ENCODE data around the gene PSMB7.

PSMB7 gene

GRCh38 chr9:124453586-124454191 is 38.4 kb upstream of the PSMB7 start:
- no peaks in the 10 kb centered on the region for H3K27me3 ChIP-seq
- no peak overlapping the region for H3K27ac ChIP-seq
- H3K9ac ChIP-seq, result no peak overlapping the region
- no peaks in the 10 kb centered on the region for H3K9me3 ChIP-seq
- H3K4me2 ChIP-seq, result no peak overlapping the region
- no peaks in the 10 kb centered on the region for H3K36me3 ChIP-seq
- TF ChIP-seq Cebpa-rat (IDR thresholded peaks at IDR 0.05), result no peak
- no peaks in the 10 kb centered on the region for H4K20me1 ChIP-seq
- H3K4me1 ChIP-seq, result no peaks in the 10 kb centered on the region
- no peak overlapping the region for H3K4me3 ChIP-seq

- no peaks in the 10 kb centered on the region for H4K20me1 ChIP-seq
- no peak overlapping the region for H3K4me2 ChIP-seq
- no peak overlapping the region for H3K4me3 ChIP-seq
- no peaks in the 10 kb centered on the region for H3K9me3 ChIP-seq
- H3K27ac ChIP-seq, result no peak overlapping the region
- TF ChIP-seq Cebpa-rat (IDR thresholded peaks at IDR 0.05), result no peak
- H3K9ac ChIP-seq, result no peak overlapping the region
- H3K27me3 ChIP-seq, result no peaks in the 10 kb centered on the region
- no peaks in the 10 kb centered on the region for H3K36me3 ChIP-seq
- H3K4me1 ChIP-seq, result no peaks in the 10 kb centered on the region
Observed at GRCh38 chr9:124452841-124453585, 37.8 kb upstream of the PSMB7 start.

- Histone ChIP-seq H3K36me3 (no peaks in the 10 kb centered on the region), H3K27me3 (no peaks in the 10 kb centered on the region), H3K9me3 (no peaks in the 10 kb centered on the region), H3K27ac (no peak overlapping the region), H4K20me1 (no peaks in the 10 kb centered on the region), H3K9ac (no peak overlapping the region), H3K4me1 (no peaks in the 10 kb centered on the region), H3K4me2 (no peak overlapping the region), H3K4me3 (no peak overlapping the region)
- TF ChIP-seq Cebpa-rat (IDR thresholded peaks at IDR 0.05), result no peak
Observed at GRCh38 chr9:124452326-124452725, 37.1 kb upstream of the PSMB7 start.

- H3K36me3 ChIP-seq, result no peaks in the 10 kb centered on the region
- no peak overlapping the region for H3K27ac ChIP-seq
- no peak overlapping the region for H3K4me3 ChIP-seq
- no peak for TF ChIP-seq Cebpa-rat (IDR thresholded peaks at IDR 0.05)
- H3K27me3 ChIP-seq, result no peaks in the 10 kb centered on the region
- no peaks in the 10 kb centered on the region for H4K20me1 ChIP-seq
- H3K4me2 ChIP-seq, result no peak overlapping the region
- no peak overlapping the region for H3K9ac ChIP-seq
- H3K4me1 ChIP-seq, result no peaks in the 10 kb centered on the region
- no peaks in the 10 kb centered on the region for H3K9me3 ChIP-seq
Observed at GRCh38 chr9:124450931-124451661, 35.9 kb upstream of the PSMB7 start.

GRCh38 chr9:124450241-124450924 is 35.1 kb upstream of the PSMB7 start, which contains the start of gene ADGRD2:
TSS of gene ADGRD2 (plus strand) at chr9:124450451. CDS start at chr9:124451667, 1,216 bp downstream.
- H3K4me1 ChIP-seq, result no peaks in the 10 kb centered on the region
- no peak for TF ChIP-seq Cebpa-rat (IDR thresholded peaks at IDR 0.05)
- H3K4me2 ChIP-seq, result no peak within 1 kb of the TSS
- no peak within 1 kb of the TSS for H3K4me3 ChIP-seq
- no peaks in the 10 kb centered on the region for H3K9me3 ChIP-seq
- H3K9ac ChIP-seq, result no peak within 1 kb of the TSS
- H3K36me3 ChIP-seq, result no peaks in the 10 kb centered on the region
- H4K20me1 ChIP-seq, result no peaks in the 10 kb centered on the region
- no peak within 1 kb of the TSS for H3K27ac ChIP-seq
- H3K27me3 ChIP-seq, result no peaks in the 10 kb centered on the region

- Histone ChIP-seq H3K9ac (no peak overlapping the region), H3K27me3 (no peaks in the 10 kb centered on the region), H3K27ac (no peak overlapping the region), H4K20me1 (no peaks in the 10 kb centered on the region), H3K9me3 (no peaks in the 10 kb centered on the region), H3K4me1 (no peaks in the 10 kb centered on the region), H3K36me3 (no peaks in the 10 kb centered on the region), H3K4me3 (no peak overlapping the region), H3K4me2 (no peak overlapping the region)
- no peak for TF ChIP-seq Cebpa-rat (IDR thresholded peaks at IDR 0.05)
Observed at GRCh38 chr9:124449381-124450151, 34.3 kb upstream of the PSMB7 start.

GRCh38 chr9:124448019-124448418 is 32.8 kb upstream of the PSMB7 start:
- H3K9me3 ChIP-seq, result no peaks in the 10 kb centered on the region
- no peak overlapping the region for H3K27ac ChIP-seq
- H3K27me3 ChIP-seq, result no peaks in the 10 kb centered on the region
- H3K4me2 ChIP-seq, result no peak overlapping the region
- H3K36me3 ChIP-seq, result no peaks in the 10 kb centered on the region
- no peaks in the 10 kb centered on the region for H4K20me1 ChIP-seq
- H3K4me1 ChIP-seq, result peaks cover 3% of the 10 kb centered on the region
- H3K9ac ChIP-seq, result no peak overlapping the region
- H3K4me3 ChIP-seq, result no peak overlapping the region
- no peak for TF ChIP-seq Cebpa-rat (IDR thresholded peaks at IDR 0.05)

GRCh38 chr9:124447297-124447661 is 32.0 kb upstream of the PSMB7 start:
- H3K27me3 ChIP-seq, result no peaks in the 10 kb centered on the region

GRCh38 chr9:124444166-124444565 is 28.9 kb upstream of the PSMB7 start:
- H4K20me1 ChIP-seq, result no peaks in the 10 kb centered on the region
- TF ChIP-seq Cebpa-rat (IDR thresholded peaks at IDR 0.05), result no peak
- H3K9me3 ChIP-seq, result peaks cover 6% of the 10 kb centered on the region
- H3K4me1 ChIP-seq, result peaks cover 34% of the 10 kb centered on the region
- no peak overlapping the region for H3K27ac ChIP-seq
- no peak overlapping the region for H3K9ac ChIP-seq
- H3K4me2 ChIP-seq, result no peak overlapping the region
- H3K36me3 ChIP-seq, result no peaks in the 10 kb centered on the region
- no peak overlapping the region for H3K4me3 ChIP-seq
- no peaks in the 10 kb centered on the region for H3K27me3 ChIP-seq

More at GRCh38 chr9:124447297-124447661, 32.0 kb upstream of the PSMB7 start:
- no peak overlapping the region for H3K4me3 ChIP-seq
- no peak for TF ChIP-seq Cebpa-rat (IDR thresholded peaks at IDR 0.05)
- no peaks in the 10 kb centered on the region for H4K20me1 ChIP-seq
- H3K27ac ChIP-seq, result no peak overlapping the region
- H3K4me1 ChIP-seq, result peaks cover 10% of the 10 kb centered on the region
- peaks cover 1% of the 10 kb centered on the region; the same call in 1 of the 2 replicates for H3K9me3 ChIP-seq
- no peak overlapping the region for H3K9ac ChIP-seq
- H3K4me2 ChIP-seq, result no peak overlapping the region
- H3K36me3 ChIP-seq, result no peaks in the 10 kb centered on the region

Data from BLaER1 (cell line).